Activated CD4-positive, alpha-beta T cell treated with anti-CD3 and anti-CD28 coated beads, Interleukin-2, amount 10 ng/mL, durations not matched to agents 24 days and 14 days (primary cell): ENCODE measurements around the gene CADPS2. TPM values are rescaled to one million over a fixed set of nuclear protein-coding genes. Genes with fewer than 3 reads are reported as not detected.
A peak's percentile ranks its signal among the peaks of the same experiment; 100 is the strongest.

Experiments used
- DNase-seq: peaks from one replicate; pipeline ENCODE4 v3.0.0; 2022
- H3K27ac Mint-ChIP-seq: one replicate; pipeline ENCODE4 v1.8.0; 2022; ENCODE audit warnings: mild to moderate bottlenecking, mixed read lengths
- H3K27me3 Mint-ChIP-seq: one replicate; pipeline ENCODE4 v1.8.0; 2022; ENCODE audit warnings: mixed read lengths
- H3K36me3 Mint-ChIP-seq: one replicate; pipeline ENCODE4 v1.8.0; 2022; ENCODE audit warnings: low read depth, mild to moderate bottlenecking, mixed read lengths
- H3K4me1 Mint-ChIP-seq: one replicate; pipeline ENCODE4 v1.8.0; 2021; ENCODE audit warnings: mixed read lengths
- H3K4me3 Mint-ChIP-seq: one replicate; pipeline ENCODE4 v1.8.0; 2022; ENCODE audit warnings: mild to moderate bottlenecking, moderate library complexity, mixed read lengths
- H3K9me3 Mint-ChIP-seq: one replicate; pipeline ENCODE4 v1.8.0; 2021; ENCODE audit warnings: mixed read lengths
- intact Hi-C: fragments of 100-400 bp; cut with micrococcal nuclease; formaldehyde crosslinking; loops from one replicate; pipeline ENCODE4 v1.15.1; 2023
- total RNA-seq: library from RNA; stranded (reverse); gene quantifications from 2 replicates; pipeline ENCODE4 v1.2.3, GENCODE V29; 2022

Gene CADPS2
- not detected in 2 replicates for total RNA-seq

DNA sequence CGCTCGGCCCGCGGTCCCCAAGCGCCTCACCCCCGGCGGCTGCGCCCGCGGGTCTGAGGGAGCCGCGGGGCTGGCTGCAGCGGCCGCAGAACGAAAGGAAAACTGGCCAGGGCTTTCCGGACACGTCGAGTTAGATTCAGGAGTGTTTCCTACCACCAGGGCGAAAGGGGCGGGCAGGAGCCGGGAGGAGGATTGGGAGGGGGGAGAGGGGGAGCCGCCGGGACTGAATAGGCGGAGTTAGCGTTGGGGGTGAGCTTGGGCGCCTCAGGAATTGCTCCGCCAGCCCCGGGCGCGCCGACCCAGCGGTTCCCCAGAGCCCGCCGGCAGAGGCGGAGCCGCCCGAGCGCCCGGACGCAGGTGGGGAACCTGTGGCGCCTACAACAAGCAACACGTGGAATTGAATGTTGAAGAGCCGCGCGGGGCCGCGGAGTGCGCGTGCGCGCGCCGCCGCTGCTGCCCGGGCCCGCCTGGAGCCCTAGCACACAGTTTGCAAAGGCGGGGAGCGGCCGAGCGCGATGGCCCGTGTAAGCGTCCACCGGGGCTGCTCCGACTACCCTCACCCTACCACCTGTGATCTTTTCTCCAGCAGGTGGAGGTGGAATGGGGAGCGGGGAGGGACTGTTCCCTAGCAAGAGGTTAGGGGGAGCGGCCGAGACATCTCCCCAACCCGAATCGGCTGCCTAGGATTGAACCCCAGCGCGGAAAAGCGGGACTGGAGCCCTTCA is at the start of gene CADPS2:
TSS of gene CADPS2 (minus strand) at position 104 of the 725 bp plus-strand sequence. CDS start 123 bp downstream, outside the sequence.
- Mint-ChIP-seq H3K27me3 (peaks cover 54% of the 10 kb centered on the region), H3K4me3 (peak within 1 kb of the TSS; percentile 62), H3K36me3 (no peaks in the 10 kb centered on the region), H3K9me3 (no peaks in the 10 kb centered on the region), H3K4me1 (peaks cover 5% of the 10 kb centered on the region), H3K27ac (no peak within 1 kb of the TSS)
- DNase-seq: peak; percentile 73
- intact Hi-C loops: loop anchor here (5.0 kb wide), 1 partner anchor 574 kb away; no protein-coding TSS in a partner anchor

DNA sequence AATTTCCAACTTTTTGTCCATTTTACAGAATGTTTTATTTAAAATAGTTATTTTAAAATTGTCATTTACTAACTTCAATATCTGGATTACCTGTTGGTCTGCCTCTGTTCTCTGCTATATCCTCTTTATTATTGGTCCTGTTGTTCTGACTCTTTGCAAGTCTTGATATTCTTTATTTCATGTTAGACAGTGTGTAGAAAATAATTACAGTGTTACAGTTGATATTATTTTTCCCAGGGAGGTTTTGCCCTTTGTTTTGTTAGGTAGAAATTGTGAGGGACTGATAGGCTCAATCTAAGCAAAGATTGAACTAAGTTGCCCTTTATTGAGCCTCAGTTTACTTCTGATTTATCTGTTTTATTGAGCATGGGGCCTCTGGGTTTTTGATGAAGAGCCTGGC is 49.4 kb upstream of the CADPS2 start:
- intact Hi-C loops: no loop called here
- Mint-ChIP-seq H3K9me3 (peaks cover 11% of the 10 kb centered on the region), H3K4me3 (no peak overlapping the region), H3K27me3 (no peaks in the 10 kb centered on the region), H3K27ac (no peak overlapping the region), H3K4me1 (no peaks in the 10 kb centered on the region), H3K36me3 (no peaks in the 10 kb centered on the region)
- no peak for DNase-seq

DNA sequence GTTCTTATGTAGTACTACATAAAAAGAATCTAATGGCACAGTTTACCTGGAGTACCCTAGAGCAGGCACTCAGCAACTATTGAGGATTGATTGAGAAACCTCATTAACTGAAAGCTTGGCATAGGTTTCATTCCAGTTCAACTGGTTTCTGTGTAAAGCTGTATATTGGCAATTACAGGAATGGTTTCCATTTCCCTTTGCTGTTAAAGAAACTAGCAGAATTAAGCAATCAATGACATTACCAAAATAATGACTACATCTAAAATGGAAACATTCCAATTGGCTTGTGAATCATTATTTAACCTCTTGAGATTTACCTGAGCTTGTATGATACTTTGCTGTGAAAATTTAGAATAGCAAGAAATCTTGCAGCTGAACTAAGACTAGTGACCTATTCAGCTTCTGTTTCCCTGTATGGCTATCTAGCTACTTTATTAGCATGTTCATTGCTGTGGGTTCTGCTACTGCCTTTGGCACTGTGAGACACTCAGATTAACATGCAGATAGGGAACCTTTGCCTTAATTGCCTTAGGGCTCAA is 33.5 kb upstream of the CADPS2 start:
- Mint-ChIP-seq H3K27ac (no peak overlapping the region), H3K36me3 (no peaks in the 10 kb centered on the region), H3K27me3 (no peaks in the 10 kb centered on the region), H3K4me3 (no peak overlapping the region), H3K9me3 (no peaks in the 10 kb centered on the region), H3K4me1 (no peaks in the 10 kb centered on the region)
- no peak for DNase-seq
- intact Hi-C loops: no loop called here

DNA sequence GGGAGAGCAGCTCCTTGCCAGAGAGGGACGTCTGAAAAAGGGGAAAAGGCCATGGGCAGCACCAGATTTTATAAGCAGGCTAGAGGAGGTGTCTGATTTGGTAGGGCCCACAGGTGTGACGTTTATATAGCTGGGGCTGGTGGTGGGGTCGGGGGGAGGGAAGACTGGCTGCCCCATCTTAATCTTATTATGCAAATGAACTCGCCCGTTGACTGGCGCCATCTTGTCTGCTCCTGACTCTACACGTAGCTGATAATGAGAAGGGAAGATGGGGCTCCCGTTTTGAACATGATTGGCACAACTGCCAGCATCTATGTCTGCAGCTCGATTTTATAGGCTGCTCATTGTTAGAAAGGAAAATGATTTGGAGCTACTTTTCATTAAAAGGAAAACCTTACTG is 28.6 kb upstream of the CADPS2 start:
- Mint-ChIP-seq H3K27me3 (no peaks in the 10 kb centered on the region), H3K4me3 (no peak overlapping the region), H3K36me3 (no peaks in the 10 kb centered on the region), H3K27ac (no peak overlapping the region), H3K4me1 (no peaks in the 10 kb centered on the region), H3K9me3 (no peaks in the 10 kb centered on the region)
- intact Hi-C loops: no loop called here
- DNase-seq: no peak

DNA sequence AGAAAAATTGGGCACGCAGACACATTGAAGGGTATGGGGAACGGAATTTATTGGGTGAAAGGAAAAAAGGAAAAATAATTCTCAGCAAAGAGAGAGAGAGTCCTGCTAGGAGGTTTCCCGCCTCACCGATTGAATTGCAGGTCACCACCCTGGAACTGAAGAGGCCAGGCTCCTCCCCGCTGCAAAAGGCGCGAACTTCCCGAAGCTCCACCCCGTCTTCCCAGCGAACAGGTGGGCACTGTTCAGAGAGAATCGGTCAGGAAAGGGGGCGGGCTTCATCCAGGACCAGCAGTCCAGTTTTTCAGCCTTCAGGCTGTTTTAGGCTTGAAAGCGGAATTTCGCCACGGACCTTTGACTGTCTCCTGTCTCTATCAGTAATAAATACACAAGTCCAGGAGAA is 27.3 kb upstream of the CADPS2 start:
- H3K27me3 Mint-ChIP-seq: no peaks in the 10 kb centered on the region
- intact Hi-C loops: no loop called here
- DNase-seq: no peak
- no peaks in the 10 kb centered on the region for H3K36me3 Mint-ChIP-seq
- H3K4me3 Mint-ChIP-seq: no peak overlapping the region
- H3K9me3 Mint-ChIP-seq: no peaks in the 10 kb centered on the region
- H3K4me1 Mint-ChIP-seq: no peaks in the 10 kb centered on the region
- no peak overlapping the region for H3K27ac Mint-ChIP-seq

DNA sequence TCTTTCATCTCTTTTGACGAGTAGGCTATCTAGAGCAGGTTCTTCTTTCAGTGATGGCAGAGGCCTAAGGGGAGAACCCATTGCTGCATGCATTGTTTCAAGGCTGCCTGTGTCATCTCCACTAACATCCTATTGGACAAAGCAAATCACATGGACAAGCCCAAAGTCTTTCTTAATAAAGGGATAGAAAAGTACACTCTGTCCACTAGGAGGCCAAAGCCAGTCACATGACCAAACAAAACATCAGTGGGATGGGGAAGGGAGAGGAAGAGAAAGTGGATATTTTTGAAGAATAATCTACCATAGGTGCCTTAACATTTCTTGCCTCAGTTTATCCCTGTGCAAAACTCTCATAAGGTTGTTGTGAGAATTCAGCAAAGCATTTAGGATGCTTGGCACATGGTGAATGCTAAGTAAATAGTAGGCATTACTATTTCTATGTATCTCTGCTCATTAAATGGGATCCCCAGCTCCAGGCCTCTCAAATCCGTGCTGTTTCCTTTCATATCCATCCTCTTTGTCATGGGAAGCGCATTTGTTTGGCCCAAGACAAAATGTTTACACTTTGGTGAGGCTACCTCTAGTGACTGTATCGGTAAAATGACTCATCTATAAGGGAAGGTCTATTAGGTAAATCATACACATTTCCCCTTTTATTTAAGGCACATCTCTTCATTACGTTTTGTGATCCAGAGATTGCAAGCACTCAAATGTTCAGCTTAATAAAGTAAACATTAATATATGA is 16.7 kb upstream of the CADPS2 start:
- Mint-ChIP-seq H3K36me3 (no peaks in the 10 kb centered on the region), H3K4me3 (no peak overlapping the region), H3K9me3 (no peaks in the 10 kb centered on the region), H3K27me3 (no peaks in the 10 kb centered on the region), H3K4me1 (no peaks in the 10 kb centered on the region), H3K27ac (no peak overlapping the region)
- no peak for DNase-seq
- intact Hi-C loops: no loop called here

DNA sequence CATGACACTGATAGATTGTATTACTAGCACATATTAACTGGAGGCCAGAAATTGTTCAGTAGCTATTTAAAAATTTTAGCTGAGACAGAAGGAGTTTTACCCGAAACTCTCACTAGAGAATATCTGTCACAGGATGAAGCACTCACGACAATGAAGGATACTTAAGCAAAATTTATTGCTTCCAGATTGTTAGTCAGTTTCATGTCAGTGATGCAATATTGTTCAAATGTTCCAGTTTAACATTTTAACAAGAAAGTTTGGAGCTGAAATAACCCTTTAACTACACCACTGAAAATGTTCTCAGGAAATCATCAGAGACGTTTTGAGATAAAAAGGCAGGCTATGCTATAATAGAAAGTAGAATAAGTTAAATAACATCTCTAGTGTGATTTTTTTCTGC is 15.0 kb upstream of the CADPS2 start:
- H3K4me1 Mint-ChIP-seq: no peaks in the 10 kb centered on the region
- no peaks in the 10 kb centered on the region for H3K9me3 Mint-ChIP-seq
- no peaks in the 10 kb centered on the region for H3K36me3 Mint-ChIP-seq
- DNase-seq: no peak
- H3K27me3 Mint-ChIP-seq: no peaks in the 10 kb centered on the region
- H3K4me3 Mint-ChIP-seq: no peak overlapping the region
- H3K27ac Mint-ChIP-seq: no peak overlapping the region
- intact Hi-C loops: no loop called here

DNA sequence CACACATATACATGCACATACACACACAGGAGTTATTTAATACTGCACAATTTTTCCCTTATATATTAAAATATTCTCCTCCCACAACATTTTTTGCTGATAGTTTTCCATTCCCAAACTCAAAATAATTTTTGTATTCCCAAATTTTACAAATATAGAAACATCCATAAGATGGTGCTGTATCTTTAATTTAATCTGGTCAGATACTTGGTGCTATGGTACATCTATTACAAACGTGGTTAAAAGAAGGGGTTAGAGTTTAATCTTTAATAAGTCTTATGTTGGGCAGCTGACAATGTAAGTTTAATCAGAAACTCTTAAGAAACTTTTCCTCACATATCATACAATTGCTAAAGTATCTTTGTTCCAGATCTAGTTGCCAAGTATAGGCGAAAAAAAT is 10.2 kb upstream of the CADPS2 start:
- no peak overlapping the region for H3K4me3 Mint-ChIP-seq
- H3K36me3 Mint-ChIP-seq: no peaks in the 10 kb centered on the region
- H3K27me3 Mint-ChIP-seq: no peaks in the 10 kb centered on the region
- H3K27ac Mint-ChIP-seq: no peak overlapping the region
- intact Hi-C loops: no loop called here
- H3K9me3 Mint-ChIP-seq: no peaks in the 10 kb centered on the region
- H3K4me1 Mint-ChIP-seq: no peaks in the 10 kb centered on the region
- DNase-seq: no peak

DNA sequence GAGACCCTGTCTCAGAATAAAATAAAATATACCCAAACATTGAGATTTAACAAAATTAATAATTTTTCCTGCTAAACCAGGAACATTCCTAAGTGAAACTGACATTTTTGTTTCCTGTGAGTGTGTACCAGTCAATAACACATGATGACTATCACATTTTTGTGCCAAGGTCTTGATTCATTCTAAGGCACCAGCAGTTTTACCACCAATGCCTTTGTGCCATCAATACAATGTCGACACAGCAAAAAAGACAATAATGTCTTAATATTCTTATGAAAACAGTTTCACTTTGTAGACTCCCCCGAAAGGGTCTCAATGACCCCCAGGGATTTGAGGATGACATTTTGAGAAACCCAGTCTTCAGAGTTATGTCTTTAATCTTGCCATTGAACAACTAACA is 7.2 kb upstream of the CADPS2 start:
- DNase-seq: no peak
- intact Hi-C loops: no loop called here
- no peak overlapping the region for H3K27ac Mint-ChIP-seq

DNA sequence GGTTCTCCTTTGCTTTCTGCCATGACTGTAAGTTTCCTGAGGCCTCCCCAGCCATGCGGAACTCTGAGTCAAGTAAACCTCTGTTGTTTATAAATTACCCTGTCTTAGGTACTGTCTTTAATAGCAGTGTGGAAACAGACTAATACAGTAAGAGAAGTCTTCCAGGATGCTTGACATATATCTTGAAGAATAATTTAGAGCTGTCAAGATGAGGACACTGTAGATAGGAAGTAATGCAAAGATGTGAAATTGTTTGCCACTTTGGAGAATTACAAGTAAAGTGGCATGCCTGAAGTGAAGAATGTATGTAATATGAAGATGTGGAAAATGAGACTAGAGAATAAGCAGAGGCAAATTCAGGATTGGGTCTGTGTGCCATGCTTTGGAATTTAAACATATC is 2.9 kb upstream of the CADPS2 start:
- intact Hi-C loops: loop anchor here (5.0 kb wide), 1 partner anchor 577 kb away; no protein-coding TSS in a partner anchor

More for the DNA sequence above, 7.2 kb upstream of the CADPS2 start:
- H3K9me3 Mint-ChIP-seq: no peaks in the 10 kb centered on the region
- H3K4me3 Mint-ChIP-seq: no peak overlapping the region
- H3K27me3 Mint-ChIP-seq: peaks cover 11% of the 10 kb centered on the region
- no peaks in the 10 kb centered on the region for H3K36me3 Mint-ChIP-seq
- H3K4me1 Mint-ChIP-seq: no peaks in the 10 kb centered on the region

DNA sequence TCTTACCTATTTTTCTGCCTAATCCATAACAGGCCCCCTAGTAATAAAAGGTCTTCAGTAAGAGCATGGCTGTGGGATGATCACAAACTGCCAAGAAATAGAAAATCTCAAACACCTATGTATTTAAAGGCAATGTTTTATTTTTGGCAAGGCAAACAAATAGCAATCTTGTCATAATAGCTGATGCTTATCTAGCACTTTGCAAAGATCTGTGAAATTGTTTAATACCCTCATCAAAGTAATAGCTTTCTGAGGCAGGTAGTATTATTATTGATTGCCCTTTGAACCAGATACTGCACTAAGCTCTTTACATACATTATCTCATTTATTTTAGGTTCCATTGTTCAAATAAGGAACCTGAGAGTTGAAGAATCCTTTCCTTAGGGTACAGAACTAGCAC is 1.6 kb upstream of the CADPS2 start:
- intact Hi-C loops: loop anchor here (5.0 kb wide), 1 partner anchor 576 kb away; no protein-coding TSS in a partner anchor
- DNase-seq: no peak
- no peaks in the 10 kb centered on the region for H3K36me3 Mint-ChIP-seq
- no peaks in the 10 kb centered on the region for H3K9me3 Mint-ChIP-seq
- peaks cover 51% of the 10 kb centered on the region for H3K27me3 Mint-ChIP-seq
- peaks cover 5% of the 10 kb centered on the region for H3K4me1 Mint-ChIP-seq
- no peak overlapping the region for H3K4me3 Mint-ChIP-seq
- no peak overlapping the region for H3K27ac Mint-ChIP-seq

More for the DNA sequence above, 2.9 kb upstream of the CADPS2 start:
- H3K9me3 Mint-ChIP-seq: no peaks in the 10 kb centered on the region
- no peak for DNase-seq
- no peaks in the 10 kb centered on the region for H3K36me3 Mint-ChIP-seq
- H3K27ac Mint-ChIP-seq: no peak overlapping the region
- peaks cover 44% of the 10 kb centered on the region for H3K27me3 Mint-ChIP-seq
- peaks cover 5% of the 10 kb centered on the region for H3K4me1 Mint-ChIP-seq
- H3K4me3 Mint-ChIP-seq: no peak overlapping the region

DNA sequence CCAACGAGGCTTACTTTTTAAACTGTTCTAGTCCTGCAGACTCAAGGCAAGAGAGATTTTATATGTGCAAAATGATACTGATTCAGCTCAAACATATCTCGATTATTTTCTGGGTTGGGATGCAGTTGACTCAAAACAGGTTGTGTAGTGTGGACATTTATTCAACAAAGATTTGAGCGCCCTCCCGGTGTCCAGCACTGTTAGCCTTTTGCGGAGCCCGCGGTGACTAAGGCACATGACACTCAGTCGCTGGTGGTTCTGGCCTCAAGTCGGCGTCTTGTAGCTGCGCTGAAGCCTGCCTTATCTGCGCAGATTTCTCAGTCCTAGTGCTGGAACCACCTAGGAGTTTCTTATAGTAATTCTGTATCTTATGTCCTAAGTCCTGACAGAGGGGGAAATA is 938 bp upstream of the CADPS2 start:
- Mint-ChIP-seq H3K9me3 (no peaks in the 10 kb centered on the region), H3K4me3 (peak overlapping the region; percentile 62), H3K27ac (no peak overlapping the region), H3K4me1 (peaks cover 5% of the 10 kb centered on the region), H3K36me3 (no peaks in the 10 kb centered on the region), H3K27me3 (peaks cover 53% of the 10 kb centered on the region)
- intact Hi-C loops: loop anchor here (5.0 kb wide), 1 partner anchor 575 kb away; no protein-coding TSS in a partner anchor
- DNase-seq: no peak

DNA sequence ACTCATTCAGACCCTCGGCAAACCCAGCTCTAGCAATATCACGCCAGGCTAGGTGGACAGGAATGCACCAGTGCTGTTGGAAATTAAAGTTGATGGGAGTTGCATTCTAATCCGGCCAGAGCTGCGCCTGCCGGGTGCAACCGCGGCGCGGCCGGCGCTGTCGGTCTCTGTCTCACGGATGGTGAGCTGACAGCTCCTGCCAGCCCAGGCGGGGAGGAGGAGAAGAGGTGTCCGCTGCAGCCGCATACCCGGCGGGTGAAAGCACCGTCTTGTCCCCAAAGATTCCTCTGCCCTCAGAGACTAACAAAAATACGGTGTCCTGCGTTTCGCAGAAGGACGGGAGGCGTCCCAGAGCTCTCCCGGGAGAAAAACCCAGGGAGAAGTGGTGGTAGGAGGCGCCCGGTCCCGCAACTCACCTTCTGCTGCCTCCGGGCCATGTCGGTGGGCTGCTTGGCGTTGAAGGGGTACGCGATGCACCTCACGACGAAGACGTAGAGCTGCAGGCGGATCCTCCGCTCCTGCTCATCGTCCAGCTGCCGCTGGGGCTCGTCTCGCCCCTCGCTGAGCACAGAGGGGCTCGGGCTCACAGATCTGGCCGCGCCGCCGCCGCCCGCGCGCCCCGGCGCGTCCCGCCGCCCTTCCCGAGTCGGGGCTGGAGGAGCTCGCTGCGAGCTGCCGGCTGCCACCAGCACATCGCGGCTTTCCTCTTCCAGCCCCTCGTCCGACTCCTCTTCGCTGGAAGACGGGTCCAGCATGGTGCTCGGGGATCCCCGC is 490 bp downstream of the CADPS2 start:
- Mint-ChIP-seq H3K27me3 (peaks cover 53% of the 10 kb centered on the region), H3K27ac (no peak overlapping the region), H3K4me1 (peaks cover 5% of the 10 kb centered on the region), H3K9me3 (no peaks in the 10 kb centered on the region), H3K4me3 (peak overlapping the region; percentile 44), H3K36me3 (no peaks in the 10 kb centered on the region)
- peak; percentile 55 for DNase-seq
- intact Hi-C loops: loop anchor here (5.0 kb wide), 1 partner anchor 573 kb away; no protein-coding TSS in a partner anchor
